PC-3 (cell line): Measurements from ENCODE around the gene QPCT.

ENCODE experiments used
- EZH2 ChIP-seq: fragments of 300-600 bp; sonication (generic); IDR thresholded peaks from one replicate; pipeline ENCODE4 v1.6.1; 2017; ENCODE audit warnings: antibody characterized with exemption, mild to moderate bottlenecking, low read length; ENCODE audit not compliant: unreplicated experiment
- EZH2phosphoT487 ChIP-seq: fragments of 300-600 bp; sonication (generic); IDR thresholded peaks from 2 replicates; pipeline ENCODE4 v1.6.1; 2018; ENCODE audit warnings: mild to moderate bottlenecking, antibody characterized with exemption, low read length, borderline replicate concordance
- TF ChIP-seq, protein P1 (sequence below): fragments of 300-600 bp; sonication (generic); conservative IDR thresholded peaks from 2 replicates; pipeline ENCODE4 v1.5.1; 2017; ENCODE audit warnings: antibody characterized with exemption, low read depth, mild to moderate bottlenecking, low read length

DNA sequence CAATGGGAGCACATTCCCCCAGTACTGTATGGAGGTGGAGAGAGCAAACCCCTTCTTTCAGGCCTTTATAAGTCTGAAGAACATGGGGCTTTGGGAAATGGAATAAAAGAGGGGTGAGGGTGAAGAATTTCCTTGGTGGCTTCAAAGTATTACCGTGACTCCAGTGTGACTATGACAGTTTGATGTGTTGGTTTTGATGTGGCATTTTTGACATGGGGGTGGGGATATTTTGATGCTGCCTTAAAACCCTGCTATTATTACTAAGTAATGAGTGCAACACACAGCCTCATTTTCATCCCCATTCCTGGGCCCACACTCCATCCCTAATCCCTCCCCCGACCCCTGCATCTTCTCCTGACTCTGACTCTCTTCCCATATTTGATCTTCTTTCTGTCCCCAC, 23.6 kb downstream of the QPCT start:
- TF ChIP-seq, protein P1, sequence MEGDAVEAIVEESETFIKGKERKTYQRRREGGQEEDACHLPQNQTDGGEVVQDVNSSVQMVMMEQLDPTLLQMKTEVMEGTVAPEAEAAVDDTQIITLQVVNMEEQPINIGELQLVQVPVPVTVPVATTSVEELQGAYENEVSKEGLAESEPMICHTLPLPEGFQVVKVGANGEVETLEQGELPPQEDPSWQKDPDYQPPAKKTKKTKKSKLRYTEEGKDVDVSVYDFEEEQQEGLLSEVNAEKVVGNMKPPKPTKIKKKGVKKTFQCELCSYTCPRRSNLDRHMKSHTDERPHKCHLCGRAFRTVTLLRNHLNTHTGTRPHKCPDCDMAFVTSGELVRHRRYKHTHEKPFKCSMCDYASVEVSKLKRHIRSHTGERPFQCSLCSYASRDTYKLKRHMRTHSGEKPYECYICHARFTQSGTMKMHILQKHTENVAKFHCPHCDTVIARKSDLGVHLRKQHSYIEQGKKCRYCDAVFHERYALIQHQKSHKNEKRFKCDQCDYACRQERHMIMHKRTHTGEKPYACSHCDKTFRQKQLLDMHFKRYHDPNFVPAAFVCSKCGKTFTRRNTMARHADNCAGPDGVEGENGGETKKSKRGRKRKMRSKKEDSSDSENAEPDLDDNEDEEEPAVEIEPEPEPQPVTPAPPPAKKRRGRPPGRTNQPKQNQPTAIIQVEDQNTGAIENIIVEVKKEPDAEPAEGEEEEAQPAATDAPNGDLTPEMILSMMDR, result no peak
- TF ChIP-seq EZH2, result no peak
- TF ChIP-seq EZH2phosphoT487, result no peak
